NOMO-1 treated with dmso at 0.1 percent for 144 hours (cell line): Measurements from ENCODE around the gene EDDM3A.
"Not testable (repeated sequence)": the region's sequence is repeated elsewhere in the genome, so short reads cannot be mapped to it uniquely, and the experiment has no call there.

ENCODE experiments used
- DNase-seq: peaks from one replicate; lab custom pipeline; 2025; ENCODE audit not compliant: unreplicated experiment; lab: John Stamatoyannopoulos, UW

EDDM3A gene

GRCh38 chr14:20745571-20746358, at the start of gene EDDM3A:
TSS of gene EDDM3A (plus strand) at chr14:20745887. CDS start at chr14:20747581, 1,694 bp downstream.
- DNase-seq, result no peak

GRCh38 chr14:20696764-20697163, 48.9 kb upstream of the EDDM3A start:
- no peak for DNase-seq

GRCh38 chr14:20697273-20698017, 48.2 kb upstream of the EDDM3A start:
- DNase-seq, result peak; percentile 67

GRCh38 chr14:20698018-20698329, 47.7 kb upstream of the EDDM3A start:
- no peak for DNase-seq

GRCh38 chr14:20698934-20699333, 46.8 kb upstream of the EDDM3A start:
- no peak for DNase-seq

GRCh38 chr14:20699931-20700330, 45.8 kb upstream of the EDDM3A start:
- no peak for DNase-seq

- not testable (repeated sequence) for DNase-seq
Measured at GRCh38 chr14:20700965-20701364, 44.7 kb upstream of the EDDM3A start.

- DNase-seq, result no peak
Measured at GRCh38 chr14:20706657-20707355, 38.9 kb upstream of the EDDM3A start.

GRCh38 chr14:20707622-20708021, 38.1 kb upstream of the EDDM3A start:
- DNase-seq, result no peak

GRCh38 chr14:20711261-20711660, 34.4 kb upstream of the EDDM3A start:
- no peak for DNase-seq

- no peak for DNase-seq
Measured at GRCh38 chr14:20711685-20712084, 34.0 kb upstream of the EDDM3A start.

GRCh38 chr14:20712904-20713303, 32.8 kb upstream of the EDDM3A start:
- no peak for DNase-seq

- peak; percentile 33 for DNase-seq
Measured at GRCh38 chr14:20714593-20715250, 31.0 kb upstream of the EDDM3A start.

GRCh38 chr14:20719777-20720176, 25.9 kb upstream of the EDDM3A start:
- DNase-seq, result no peak

- DNase-seq, result no peak
Measured at GRCh38 chr14:20720741-20721140, 24.9 kb upstream of the EDDM3A start.

- DNase-seq, result no peak
Measured at GRCh38 chr14:20722016-20722415, 23.7 kb upstream of the EDDM3A start.

- no peak for DNase-seq
Measured at GRCh38 chr14:20723488-20723887, 22.2 kb upstream of the EDDM3A start.

GRCh38 chr14:20726121-20726520, 19.6 kb upstream of the EDDM3A start:
- not testable (repeated sequence) for DNase-seq

GRCh38 chr14:20726531-20726930, 19.2 kb upstream of the EDDM3A start:
- no peak for DNase-seq

- no peak for DNase-seq
Measured at GRCh38 chr14:20730891-20731290, 14.8 kb upstream of the EDDM3A start.

GRCh38 chr14:20732477-20732876, 13.2 kb upstream of the EDDM3A start:
- no peak for DNase-seq
